HG02759 (cell line): ENCODE results near the gene NKX2-4.
"Not testable (repeated sequence)": the region's sequence is repeated elsewhere in the genome, so short reads cannot be mapped to it uniquely, and the experiment has no call there.

Source experiments
- ATAC-seq: cut with Tn5 transposase; IDR thresholded peaks from one replicate; pipeline ENCODE4 v1.9.1; 2021; ENCODE audit warnings: mild to moderate bottlenecking, moderate library complexity; ENCODE audit not compliant: unreplicated experiment

The NKX2-4 gene

DNA sequence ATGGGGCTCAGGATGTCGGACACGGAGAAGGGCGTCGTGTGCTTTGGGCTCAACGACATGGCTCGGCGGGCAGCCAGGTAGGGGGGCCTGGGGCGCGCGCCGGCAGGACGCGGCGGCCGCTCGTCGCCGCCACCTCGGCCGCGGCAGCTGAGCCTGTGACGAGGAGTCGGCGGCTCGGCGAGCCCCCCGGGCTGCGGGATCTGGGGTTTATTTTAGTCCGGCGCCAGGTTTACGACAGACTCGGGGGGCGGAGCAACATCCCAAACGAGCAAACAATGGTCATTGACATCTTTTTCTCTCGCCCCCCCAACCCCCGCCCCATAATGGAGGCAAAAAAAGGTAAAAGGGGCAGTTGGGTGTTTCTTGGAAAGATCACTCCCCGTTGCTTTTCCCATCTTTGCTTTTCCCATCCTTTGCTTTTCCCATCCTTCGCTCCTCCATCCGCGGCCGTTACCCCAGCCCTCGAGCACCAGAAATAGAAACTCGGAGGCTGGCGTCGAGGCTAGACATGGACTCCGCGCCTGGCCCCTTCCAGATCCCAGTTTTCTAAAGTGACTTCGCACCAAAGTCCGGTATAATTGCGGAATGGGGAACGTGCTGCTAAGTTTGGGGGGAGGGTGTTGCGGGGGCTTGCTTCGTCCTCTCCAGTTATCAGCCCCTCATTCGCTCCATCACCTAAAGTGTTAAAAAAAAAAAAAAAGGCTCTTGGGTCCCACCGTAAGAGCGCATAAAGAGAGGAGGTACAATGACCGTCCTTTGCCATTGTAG is at the start of gene NKX2-4:
Gene NKX2-4 (minus strand): TSS at position 186 of the 768 bp plus-strand sequence. CDS start 127 bp downstream, at position 59.
- ATAC-seq = no peak

DNA sequence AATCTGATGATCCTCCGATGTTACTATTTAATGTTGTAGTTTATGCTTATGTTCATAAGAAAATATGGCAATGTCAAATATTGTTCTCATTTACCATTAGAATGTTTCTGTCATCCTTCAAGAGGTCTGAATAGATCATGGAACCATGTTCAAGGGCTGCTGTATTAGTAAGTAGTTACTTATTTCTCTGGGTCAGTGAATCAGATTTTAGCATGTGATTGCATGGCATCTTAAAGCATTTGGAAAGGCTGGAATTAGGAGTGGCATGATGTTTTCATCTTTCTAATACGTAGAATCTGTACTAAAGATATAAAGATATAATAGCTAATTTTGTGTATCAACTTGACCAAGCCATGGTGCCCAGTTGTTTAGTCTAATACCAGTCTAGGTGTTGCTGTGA is 40.5 kb upstream of the NKX2-4 start:
- ATAC-seq = no peak

DNA sequence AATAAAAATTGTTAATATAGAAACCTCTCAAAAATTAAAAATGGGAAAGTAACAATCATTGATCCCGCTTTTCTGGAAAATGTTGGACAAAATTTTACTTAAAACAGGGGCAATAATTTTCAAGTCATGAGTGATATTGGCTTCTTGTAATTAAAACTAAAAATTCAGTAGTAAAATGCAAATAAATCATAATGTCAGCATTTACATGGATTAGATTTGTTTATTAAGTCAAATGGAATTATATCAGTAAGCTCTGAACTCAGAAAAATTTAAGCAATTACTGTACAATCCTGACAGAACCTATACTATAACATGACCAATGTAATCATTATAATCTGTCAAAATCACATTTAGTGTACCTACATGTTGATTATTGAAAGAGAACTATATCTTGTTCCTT is 39.9 kb upstream of the NKX2-4 start:
- no peak for ATAC-seq

DNA sequence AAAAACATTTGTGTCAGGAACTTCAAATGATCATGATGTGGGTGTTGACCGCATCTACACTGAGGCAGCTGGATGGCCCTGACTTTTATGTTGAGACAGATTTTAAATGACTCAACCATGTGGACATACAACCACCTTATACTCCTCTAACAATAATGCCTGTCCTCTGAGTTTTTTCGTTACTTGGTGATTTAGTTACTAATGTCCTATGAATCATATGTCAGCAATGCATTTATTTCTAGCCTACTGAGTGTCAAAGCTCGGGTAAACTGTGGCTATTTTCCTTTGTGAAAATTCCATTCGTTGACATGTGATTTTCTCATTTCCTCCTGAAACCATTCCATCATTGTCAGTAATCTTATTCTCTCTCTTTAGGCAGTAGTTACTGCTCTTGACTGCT is 38.9 kb upstream of the NKX2-4 start:
- ATAC-seq = no peak

DNA sequence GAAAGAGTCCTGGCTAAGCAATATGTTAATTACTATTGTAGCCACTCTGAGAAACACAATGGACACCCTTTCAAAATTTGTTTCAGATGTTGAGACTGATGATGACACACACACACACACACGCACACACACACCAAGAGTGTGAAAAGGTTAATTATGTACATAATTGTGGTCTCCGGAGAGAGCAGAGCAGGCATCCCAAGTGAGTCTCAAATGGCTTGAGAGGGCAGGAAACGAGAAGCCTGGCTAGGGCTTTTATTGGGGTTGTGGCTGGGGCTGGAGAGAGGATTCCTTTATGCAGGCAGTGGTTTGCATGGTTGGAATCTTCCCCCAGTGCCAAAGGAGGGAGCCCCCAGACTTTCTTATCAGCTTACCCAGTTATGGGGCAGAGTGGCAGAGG is 38.2 kb upstream of the NKX2-4 start:
- ATAC-seq = no peak

DNA sequence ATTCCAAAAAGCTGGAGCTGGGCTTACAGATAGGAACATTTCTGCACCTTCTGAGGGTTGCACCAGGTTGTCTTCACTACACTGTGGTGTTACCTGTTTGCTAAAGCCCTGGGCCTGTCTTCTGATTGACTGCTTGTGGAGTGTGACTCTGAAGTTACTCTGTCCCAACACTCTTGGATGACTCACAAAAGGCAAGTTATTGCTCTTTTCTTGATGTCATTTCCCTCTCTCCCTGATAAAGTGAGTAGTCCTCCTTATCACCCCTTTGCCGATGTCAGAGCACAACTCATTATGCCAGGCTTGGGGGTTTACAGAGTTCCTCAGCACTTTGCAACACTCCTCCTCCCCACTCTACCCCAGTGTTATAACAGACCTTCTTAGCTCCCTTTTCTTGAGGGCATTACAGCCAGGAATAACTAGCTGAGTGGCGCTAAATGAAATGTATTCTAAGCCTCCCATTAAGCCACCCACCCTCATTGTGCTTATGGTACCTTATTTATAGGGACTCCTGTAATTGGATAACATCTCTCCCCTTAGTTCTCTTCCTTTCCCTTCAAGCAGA is 36.1 kb upstream of the NKX2-4 start:
- no peak for ATAC-seq

DNA sequence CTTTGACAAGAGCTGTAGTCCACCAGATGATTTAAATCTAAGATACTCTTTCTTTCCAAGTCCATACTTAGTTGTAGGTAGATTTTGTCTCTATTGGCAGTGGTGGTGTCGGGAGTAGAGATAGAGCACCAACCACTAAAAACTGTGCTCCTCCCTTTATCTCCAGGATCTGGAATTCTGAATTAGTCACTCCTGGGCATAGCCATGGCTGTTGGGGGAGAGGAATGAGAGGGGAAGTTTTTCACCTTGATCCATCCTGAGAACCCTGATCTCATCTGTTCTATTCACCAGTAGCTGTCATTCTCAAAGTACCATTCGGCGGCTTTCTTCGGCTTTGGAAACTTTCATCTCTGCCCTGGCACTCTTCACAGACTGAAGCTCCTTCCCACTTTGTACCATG is 35.6 kb upstream of the NKX2-4 start:
- ATAC-seq = no peak

DNA sequence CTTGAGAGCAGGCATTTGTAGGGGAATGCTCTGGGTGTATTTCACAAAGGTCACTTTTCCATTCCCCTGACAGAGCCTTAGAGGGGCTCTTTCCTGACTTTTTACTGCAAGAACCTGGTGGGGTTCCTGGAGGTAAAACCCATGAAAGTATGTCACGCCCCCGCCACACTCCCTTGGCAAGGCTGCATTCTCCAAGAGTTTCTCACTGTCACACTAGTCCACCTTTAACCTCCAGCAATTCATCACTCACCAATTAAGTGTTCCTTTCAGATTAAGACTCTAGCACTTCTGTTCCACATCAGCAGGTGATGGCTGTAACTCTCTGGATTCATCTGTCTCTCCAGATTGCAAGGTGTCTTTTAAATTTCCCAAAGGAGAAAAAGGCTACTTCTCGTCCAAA is 32.7 kb upstream of the NKX2-4 start:
- no peak for ATAC-seq

DNA sequence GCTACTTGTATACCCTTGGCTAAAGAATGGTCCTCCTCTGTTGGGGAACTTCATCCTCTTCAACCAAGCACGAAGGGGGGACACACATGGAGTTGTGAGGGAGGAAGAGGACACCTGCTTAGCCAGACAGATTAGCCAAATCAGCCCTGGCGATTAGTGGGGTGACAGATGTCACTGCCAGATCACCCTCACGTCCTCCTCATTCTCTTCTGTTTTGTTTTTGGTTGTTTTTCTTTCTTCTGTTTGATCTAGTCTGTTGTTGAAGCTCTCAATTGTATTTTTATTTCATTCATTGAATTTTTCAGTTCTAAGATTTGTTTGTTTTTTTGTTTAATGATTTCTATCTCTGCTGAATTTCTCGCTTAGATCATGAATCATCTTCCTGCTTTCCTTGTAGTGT is 27.5 kb upstream of the NKX2-4 start:
- ATAC-seq = no peak

DNA sequence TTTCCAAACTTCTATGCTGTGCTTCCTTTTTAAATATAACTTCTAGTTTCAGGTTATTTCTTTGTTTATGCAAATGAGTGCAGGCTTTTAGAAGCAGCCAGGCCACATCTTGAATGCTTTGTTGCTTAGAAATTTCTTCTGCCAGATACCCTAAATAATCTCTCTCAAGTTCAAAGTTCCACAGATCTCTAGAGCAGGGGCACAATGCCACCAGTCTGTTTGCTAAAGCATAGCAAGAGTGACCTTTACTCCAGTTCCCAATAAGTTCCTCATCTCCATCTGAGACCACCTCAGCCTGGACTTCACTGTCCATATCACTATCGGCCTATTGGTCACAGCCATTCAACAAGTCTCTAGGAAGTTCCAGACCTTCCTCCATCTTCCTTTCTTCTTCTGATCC is 26.4 kb upstream of the NKX2-4 start:
- ATAC-seq = not testable (repeated sequence)

DNA sequence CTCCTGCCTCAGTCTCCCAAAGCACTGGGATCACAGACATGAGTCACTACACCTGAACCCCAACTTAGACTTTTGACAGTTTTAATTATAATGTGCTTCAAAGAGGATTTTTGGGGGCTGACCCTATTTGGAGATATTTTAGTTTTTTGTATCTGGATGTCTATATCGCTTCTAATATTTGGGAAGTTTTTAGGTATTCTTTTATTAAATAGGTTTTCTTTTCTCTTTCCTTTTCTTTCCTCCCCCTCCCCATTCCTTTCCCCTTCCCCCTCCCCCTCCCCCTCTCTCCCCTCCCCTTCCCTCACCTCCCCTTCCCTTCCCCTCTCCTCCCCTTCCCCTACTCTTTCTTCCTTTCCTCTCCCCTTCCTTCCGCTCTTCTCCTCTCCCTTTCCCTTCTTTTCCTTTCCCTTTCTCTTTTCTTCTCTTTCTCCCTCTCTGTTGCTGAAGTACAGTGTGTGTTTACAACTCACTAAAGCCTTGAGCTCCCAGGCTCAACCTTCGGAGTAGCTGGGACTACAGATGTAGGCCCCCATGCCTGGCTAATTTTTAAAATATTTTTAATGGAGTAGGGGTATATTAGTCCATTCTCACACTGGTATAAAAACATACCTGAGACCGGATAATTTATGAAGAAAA is 24.4 kb upstream of the NKX2-4 start:
- ATAC-seq = no peak

DNA sequence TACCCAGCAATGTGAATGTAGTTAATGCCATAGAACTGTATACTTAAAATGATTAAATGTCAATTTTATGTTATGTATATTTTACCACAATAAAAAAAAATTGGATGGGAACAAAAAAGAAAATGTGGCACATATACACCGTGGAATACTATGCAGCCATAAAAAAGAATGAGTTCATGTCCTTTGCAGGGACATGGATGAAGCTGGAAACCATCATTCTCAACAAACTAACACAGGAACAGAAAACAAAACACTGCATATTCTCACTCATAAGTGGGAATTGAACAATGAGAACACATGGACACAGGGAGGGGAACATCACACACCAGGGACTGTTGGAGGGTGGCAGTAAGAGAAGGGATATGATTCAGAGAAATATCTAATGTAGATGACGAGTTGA is 21.8 kb upstream of the NKX2-4 start:
- ATAC-seq = not testable (repeated sequence)

DNA sequence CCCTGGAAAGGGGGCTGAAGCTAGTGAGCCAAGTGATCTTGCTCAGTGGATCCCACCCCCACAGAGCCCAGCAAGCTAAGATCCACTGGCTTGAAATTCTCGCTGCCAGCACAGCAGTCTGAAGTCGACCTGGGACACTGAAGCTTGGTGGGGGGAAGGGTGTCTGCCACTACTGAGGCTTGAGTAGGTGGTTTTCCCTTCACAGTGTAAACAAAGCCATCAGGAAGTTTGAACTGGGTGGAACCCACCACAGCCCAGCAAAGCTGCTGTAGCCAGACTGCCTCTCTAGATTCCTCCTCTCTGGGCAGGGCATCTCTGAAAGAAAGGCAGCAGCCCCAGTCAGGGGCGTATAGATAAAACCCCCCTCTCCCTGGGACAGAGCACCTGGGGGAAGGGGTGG is 16.7 kb upstream of the NKX2-4 start:
- not testable (repeated sequence) for ATAC-seq

DNA sequence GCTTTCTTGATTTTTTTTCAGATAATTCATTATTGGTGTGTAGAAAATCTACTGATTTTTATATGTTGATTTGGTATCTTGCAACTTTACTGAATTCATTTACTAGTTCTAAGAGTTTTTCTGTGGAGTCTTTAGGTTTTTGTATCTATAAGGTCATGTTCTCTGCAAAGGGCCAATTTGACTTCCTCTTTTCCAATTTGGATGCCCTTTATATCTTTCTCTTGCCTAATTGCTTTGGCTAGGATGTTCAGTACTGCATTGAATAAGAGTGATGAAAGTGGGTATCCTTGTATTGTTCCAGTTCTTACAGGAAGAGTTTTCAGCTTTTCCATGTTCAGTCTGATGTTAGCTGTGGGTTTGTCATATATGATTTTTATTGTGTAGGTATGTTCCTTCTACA is 14.4 kb upstream of the NKX2-4 start:
- no peak for ATAC-seq

DNA sequence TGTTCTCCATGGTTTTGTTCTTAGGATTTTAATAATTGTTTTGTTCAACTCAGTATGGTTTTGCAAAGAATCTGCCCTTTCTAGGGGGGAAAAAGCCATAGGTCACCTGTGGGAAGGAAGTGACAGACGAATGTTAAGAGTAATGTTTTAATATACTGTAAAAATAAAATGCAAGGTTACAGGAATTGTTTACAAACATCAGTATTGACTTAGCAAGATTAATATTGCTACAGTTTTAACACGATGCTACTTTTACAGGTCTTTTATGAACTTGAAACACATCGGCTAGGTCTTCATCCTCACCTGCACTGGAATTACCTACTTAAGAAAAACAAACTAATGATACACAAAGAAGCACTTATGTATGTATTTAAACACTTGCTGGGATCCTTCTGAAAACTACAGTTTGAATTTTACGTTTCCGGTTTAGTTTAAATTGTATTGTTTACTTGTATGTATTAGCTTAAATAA is 1.7 kb upstream of the NKX2-4 start:
- ATAC-seq = no peak

DNA sequence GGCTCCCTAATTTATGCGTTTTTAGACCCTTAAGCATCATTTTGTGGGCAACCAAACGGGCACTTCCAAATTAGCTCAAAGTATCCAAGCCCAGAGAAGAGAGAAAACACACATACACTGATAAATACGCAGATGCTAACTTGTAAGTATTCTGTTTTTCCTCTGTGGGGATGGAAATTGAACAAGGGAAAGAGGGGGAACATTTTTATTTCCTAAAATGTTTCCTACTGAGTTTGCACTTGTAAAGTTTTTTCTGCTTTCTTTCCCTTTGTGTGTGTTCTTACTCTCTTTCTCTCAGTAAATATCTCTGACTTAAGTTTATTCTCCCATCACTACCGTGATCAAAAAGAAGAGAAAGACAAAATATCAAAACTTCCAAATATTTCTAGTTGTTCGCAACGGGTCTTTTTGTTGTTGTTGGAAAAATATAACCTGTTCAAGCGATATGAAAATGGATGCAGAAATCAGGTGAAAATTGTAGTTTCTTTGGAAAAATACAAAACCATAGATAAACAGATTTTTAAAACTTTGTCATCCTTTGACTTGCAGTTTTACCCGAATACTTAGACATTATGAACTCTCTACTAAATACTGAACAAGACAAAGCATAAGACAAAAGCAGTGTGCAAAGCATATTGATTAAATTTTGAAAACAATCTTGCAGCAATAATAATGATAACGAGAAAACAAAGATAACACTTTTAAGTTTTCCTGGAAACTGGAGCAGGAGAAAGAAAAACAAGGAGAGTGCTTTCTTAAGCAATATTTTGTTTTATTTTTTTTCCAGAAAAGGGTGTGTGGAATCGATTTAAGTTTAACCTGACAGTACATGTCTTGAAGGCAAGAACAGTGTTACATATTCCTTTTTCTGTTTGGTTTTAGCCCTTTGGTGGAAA is 1.0 kb upstream of the NKX2-4 start:
- ATAC-seq = no peak

DNA sequence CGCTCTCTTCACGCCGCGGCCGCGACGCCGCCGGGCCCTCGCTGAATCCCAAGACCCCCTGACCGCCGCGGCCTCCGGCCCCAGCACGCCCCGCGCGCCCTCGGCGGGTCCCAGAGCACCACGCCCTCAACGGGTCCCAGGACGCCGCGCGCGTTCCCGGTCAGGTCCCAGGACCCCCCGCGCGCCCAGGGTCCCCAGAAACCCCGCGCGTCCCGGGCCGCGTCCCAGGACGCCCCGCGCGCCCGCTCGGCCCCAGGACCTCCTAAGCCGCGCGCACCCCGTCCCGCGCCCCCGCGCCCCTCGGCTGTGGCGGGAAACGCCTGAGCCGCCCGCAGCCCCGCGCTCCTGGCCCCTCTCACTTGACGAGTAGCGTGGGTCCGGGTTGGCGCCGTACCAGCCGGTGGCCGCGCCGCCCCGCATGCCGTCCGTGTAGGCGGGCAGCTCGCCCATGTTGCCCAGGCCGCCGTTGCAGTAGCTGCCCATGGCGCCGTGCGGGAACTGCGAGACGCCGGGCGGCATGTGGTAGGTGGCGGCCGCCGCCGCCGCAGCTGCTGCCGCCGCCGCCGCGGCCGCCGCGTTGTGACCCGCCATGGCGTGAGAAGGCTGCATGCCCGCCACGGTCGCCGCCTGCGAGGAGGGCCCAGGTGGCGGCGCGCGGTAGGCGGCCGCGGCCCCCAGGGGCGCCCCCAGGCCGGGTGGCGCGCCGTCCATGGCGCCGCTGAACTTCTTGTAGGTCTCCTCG is 556 bp downstream of the NKX2-4 start:
- peak; percentile 50 for ATAC-seq

DNA sequence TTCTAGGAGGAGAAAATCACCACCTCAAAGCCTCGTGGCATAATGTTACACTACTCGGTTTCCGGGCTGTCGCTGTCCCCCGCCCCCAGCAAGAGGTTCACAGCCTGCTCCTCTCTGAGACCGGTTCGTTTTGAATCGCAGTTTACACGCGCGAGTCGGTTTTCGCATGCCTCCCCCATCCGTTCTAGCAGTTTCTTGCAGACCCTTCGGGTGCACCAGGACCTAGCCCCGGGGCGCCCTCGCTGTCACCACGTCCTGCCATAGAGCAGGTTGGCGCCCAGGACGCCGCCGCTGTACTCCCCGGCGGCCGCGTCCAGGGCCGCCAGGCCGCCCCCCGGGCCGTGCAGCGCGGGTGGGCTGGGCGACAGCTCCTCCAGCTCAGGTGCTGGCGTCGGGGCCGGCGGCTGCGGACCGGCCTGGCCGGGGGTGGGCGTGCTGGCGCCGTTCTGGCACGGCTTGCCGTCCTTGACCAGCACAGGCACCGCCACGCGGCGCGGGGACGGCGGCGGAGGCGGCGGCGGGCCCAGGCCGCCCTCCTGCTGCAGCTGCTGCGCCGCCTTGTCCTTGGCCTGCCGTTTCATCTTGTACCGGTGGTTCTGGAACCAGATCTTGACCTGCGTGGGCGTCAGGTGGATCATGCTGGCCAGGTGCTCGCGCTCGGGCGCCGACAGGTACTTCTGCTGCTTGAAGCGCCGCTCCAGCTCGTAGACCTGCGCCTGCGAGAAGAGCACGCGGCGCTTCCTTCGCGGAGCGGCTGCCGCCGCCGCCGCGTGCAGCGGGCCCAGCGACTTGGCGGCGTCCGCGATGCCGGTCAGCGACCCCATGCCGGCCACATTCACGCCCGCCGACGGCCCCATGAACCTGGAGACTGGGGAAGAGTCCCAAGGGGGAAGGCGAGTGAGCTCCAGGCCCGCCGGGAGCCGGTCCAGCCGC is 1.4 kb downstream of the NKX2-4 start:
- ATAC-seq = peak; percentile 18

DNA sequence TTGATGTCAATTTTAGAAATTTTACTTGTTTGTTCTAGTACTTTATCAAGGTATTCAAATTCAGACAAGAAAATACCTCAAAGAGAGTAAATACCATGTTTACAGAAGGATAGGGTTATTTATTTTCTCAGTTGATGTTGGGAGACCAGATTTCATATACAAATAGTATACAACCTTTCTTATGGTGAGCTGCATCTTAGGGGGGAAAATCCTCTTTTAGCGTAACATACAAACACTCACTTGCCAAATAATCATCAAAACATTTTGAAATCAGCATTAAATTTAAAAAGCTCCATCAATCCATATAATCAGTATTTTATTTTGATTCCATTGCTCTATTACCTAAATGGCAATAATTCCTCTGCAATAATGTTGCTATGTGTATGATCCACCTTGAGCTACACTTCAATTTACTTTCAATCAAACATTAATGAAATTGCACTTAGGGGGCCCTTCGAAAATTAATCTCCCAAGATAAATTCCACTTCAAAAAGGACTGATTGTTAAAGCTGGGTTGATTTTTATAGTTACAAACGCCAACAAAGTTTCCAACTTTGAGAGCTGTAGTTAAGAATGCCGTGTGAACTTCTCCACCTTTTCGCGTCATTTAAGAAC is 2.2 kb downstream of the NKX2-4 start:
- ATAC-seq = no peak
